ENCODE results near the gene PRUNE1.

The PRUNE1 gene

GRCh38 chr1:150997949-150998348 lies 10.3 kb upstream of the PRUNE1 start:
- Histone ChIP-seq H3F3A (ENCODE audit: low read depth) (no peaks in the 10 kb centered on the region), H4K20me1 (ENCODE audit: insufficient read depth, low read length, poor library complexity, severe bottlenecking) (no peaks in the 10 kb centered on the region), H3K36me3 (ENCODE audit: insufficient read depth, low read length) (no peaks in the 10 kb centered on the region), H2AFZ (ENCODE audit: low read length) (no peak overlapping the region), H3K9ac (ENCODE audit: low read depth, low read length, poor library complexity, severe bottlenecking) (no peak overlapping the region), H3K79me2 (ENCODE audit: insufficient read depth, low read length) (0 out of 2 replicates have a peak, but pooled peaks cover 4% of the 10 kb centered on the region), H3K9me3 (ENCODE audit: insufficient read depth, low read depth, low read length) (no peaks in the 10 kb centered on the region), H3K4me3 (ENCODE audit: low read length, poor library complexity, severe bottlenecking) (no peak overlapping the region), H3K9me2 (replicated peaks; ENCODE audit: low read depth, low read length) (no peaks in the 10 kb centered on the region), H3K27me3 (ENCODE audit: insufficient read depth, low read length, poor library complexity, severe bottlenecking) (no peaks in the 10 kb centered on the region), H3K4me1 (ENCODE audit: insufficient read depth, low read length, poor library complexity, severe bottlenecking) (peaks cover 12% of the 10 kb centered on the region), H3K4me2 (ENCODE audit: low read depth, low read length, poor library complexity, severe bottlenecking) (no peak overlapping the region)
- TF ChIP-seq EZH2phosphoT487 (IDR thresholded peaks at IDR 0.05; ENCODE audit: borderline replicate concordance) (no peak), CTCF (conservative IDR thresholded peaks at IDR 0.05; ENCODE audit: low read length) (no peak)

GRCh38 chr1:150999051-150999674 lies 9.1 kb upstream of the PRUNE1 start:
- Histone ChIP-seq H3K36me3 (ENCODE audit: insufficient read depth, low read length) (no peaks in the 10 kb centered on the region), H3K9ac (ENCODE audit: low read depth, low read length, poor library complexity, severe bottlenecking) (no peak overlapping the region), H3K27me3 (ENCODE audit: insufficient read depth, low read length, poor library complexity, severe bottlenecking) (no peaks in the 10 kb centered on the region), H3F3A (ENCODE audit: low read depth) (no peaks in the 10 kb centered on the region), H3K4me3 (ENCODE audit: low read length, poor library complexity, severe bottlenecking) (no peak overlapping the region), H3K9me3 (ENCODE audit: insufficient read depth, low read depth, low read length) (no peaks in the 10 kb centered on the region), H3K9me2 (replicated peaks; ENCODE audit: low read depth, low read length) (no peaks in the 10 kb centered on the region), H2AFZ (ENCODE audit: low read length) (no peak overlapping the region), H3K4me2 (ENCODE audit: low read depth, low read length, poor library complexity, severe bottlenecking) (no peak overlapping the region), H4K20me1 (ENCODE audit: insufficient read depth, low read length, poor library complexity, severe bottlenecking) (no peaks in the 10 kb centered on the region), H3K79me2 (ENCODE audit: insufficient read depth, low read length) (peaks cover 4% of the 10 kb centered on the region; the same call in 1 of the 2 replicates), H3K4me1 (ENCODE audit: insufficient read depth, low read length, poor library complexity, severe bottlenecking) (peaks cover 22% of the 10 kb centered on the region)
- TF ChIP-seq CTCF (conservative IDR thresholded peaks at IDR 0.05; ENCODE audit: low read length) (no peak), EZH2phosphoT487 (IDR thresholded peaks at IDR 0.05; ENCODE audit: borderline replicate concordance) (no peak)

- H3K27me3 ChIP-seq (ENCODE audit: insufficient read depth, low read length, poor library complexity, severe bottlenecking) = no peaks in the 10 kb centered on the region
- no peak overlapping the region for H3K4me3 ChIP-seq (ENCODE audit: low read length, poor library complexity, severe bottlenecking)
- peaks cover 7% of the 10 kb centered on the region for H3K79me2 ChIP-seq (ENCODE audit: insufficient read depth, low read length)
- no peaks in the 10 kb centered on the region for H4K20me1 ChIP-seq (ENCODE audit: insufficient read depth, low read length, poor library complexity, severe bottlenecking)
- no peaks in the 10 kb centered on the region for H3K9me2 ChIP-seq (replicated peaks; ENCODE audit: low read depth, low read length)
- H3K36me3 ChIP-seq (ENCODE audit: insufficient read depth, low read length) = no peaks in the 10 kb centered on the region
- peaks cover 24% of the 10 kb centered on the region for H3K4me1 ChIP-seq (ENCODE audit: insufficient read depth, low read length, poor library complexity, severe bottlenecking)
- no peak overlapping the region for H2AFZ ChIP-seq (ENCODE audit: low read length)
- TF ChIP-seq CTCF (conservative IDR thresholded peaks at IDR 0.05; ENCODE audit: low read length) (no peak), EZH2phosphoT487 (IDR thresholded peaks at IDR 0.05; ENCODE audit: borderline replicate concordance) (no peak)
- H3K4me2 ChIP-seq (ENCODE audit: low read depth, low read length, poor library complexity, severe bottlenecking) = no peak overlapping the region
- no peaks in the 10 kb centered on the region for H3F3A ChIP-seq (ENCODE audit: low read depth)
- H3K9me3 ChIP-seq (ENCODE audit: insufficient read depth, low read depth, low read length) = no peaks in the 10 kb centered on the region
- no peak overlapping the region for H3K9ac ChIP-seq (ENCODE audit: low read depth, low read length, poor library complexity, severe bottlenecking)
Observed at GRCh38 chr1:150999926-151000325, 8.3 kb upstream of the PRUNE1 start.
